ENCODE results near the gene PEX16.
"Not testable (repeated sequence)": the region's sequence is repeated elsewhere in the genome, so short reads cannot be mapped to it uniquely, and the experiment has no call there.

Gene PEX16

DNA sequence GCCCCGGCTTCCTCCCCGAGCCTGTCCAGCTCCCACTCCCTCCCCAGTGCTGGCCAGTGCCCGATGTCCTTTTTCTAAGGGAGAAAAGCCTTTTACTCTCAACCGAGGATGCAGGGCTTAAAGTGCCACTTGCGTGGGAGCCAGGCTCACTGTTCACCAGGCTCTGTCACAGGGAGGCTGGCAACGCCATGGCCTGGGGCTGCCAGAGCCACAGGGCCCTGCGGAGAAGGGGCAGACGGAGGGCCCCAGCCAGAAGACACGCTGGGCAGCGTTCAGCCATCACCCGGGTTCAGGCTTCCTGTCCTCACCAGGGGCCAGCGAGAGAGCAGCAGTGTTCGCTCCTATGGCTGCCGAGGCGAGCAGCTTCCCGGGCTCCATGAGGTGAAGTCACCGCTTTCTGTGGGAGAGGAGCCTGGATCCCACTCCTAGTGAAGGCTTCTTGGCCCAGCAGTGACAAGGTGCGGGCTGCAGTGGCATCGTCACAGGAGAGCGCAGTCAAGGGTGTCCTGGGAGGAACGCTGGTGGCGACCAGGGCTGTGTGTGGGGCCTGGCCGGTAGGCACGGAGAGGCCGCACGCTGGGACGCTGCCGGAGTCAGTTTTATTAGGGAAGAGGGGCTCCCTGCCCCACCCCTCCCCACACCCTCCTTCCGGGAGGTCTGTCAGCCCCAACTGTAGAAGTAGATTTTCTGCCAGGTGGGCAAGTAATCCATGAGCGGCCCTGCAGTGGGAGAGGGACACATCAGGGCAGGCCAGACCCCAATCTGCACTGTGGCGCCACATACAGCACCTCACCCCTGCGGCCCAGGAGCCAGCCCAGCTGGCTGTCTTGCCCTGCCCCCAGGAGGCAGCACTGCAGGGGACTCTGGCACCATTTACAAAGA lies 7.8 kb downstream of the PEX16 start:
- DNase-seq (ENCODE audit: low read depth) = no peak
- H3K4me3 ChIP-seq (ENCODE audit: low read length) = no peak overlapping the region
- TF ChIP-seq, protein P1, sequence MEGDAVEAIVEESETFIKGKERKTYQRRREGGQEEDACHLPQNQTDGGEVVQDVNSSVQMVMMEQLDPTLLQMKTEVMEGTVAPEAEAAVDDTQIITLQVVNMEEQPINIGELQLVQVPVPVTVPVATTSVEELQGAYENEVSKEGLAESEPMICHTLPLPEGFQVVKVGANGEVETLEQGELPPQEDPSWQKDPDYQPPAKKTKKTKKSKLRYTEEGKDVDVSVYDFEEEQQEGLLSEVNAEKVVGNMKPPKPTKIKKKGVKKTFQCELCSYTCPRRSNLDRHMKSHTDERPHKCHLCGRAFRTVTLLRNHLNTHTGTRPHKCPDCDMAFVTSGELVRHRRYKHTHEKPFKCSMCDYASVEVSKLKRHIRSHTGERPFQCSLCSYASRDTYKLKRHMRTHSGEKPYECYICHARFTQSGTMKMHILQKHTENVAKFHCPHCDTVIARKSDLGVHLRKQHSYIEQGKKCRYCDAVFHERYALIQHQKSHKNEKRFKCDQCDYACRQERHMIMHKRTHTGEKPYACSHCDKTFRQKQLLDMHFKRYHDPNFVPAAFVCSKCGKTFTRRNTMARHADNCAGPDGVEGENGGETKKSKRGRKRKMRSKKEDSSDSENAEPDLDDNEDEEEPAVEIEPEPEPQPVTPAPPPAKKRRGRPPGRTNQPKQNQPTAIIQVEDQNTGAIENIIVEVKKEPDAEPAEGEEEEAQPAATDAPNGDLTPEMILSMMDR (conservative IDR thresholded peaks at IDR 0.05; ENCODE audit: low read length) = no peak

DNA sequence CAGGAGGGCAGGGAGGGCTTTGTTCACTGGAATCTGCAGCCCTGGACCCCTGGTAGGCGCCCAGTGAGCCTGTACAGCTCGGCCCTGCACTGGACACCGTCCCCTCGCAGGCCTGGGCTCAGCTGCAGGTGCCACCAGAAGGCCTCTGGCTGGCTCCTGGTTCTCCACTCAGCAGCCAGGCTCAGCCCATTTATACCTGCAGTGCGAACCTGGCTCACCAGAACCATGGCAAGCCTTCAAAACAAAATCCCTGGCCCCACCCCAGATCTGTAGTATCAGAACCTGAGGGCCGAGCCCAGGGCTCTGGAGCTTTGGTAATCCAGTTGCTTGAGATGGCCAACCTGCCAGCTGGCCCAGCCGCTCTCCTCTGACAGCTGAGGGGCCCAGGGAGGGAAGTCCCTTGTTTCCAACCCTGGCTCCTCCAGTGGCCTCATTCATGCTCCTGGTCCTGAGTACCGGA lies 9.7 kb downstream of the PEX16 start:
- no peak for DNase-seq (ENCODE audit: low read depth)
- TF ChIP-seq, protein P1 (conservative IDR thresholded peaks at IDR 0.05; ENCODE audit: low read length) = no peak
- no peak overlapping the region for H3K4me3 ChIP-seq (ENCODE audit: low read length)

- TF ChIP-seq, protein P1 (conservative IDR thresholded peaks at IDR 0.05; ENCODE audit: low read length) = no peak
- DNase-seq (ENCODE audit: low read depth) = no peak
- H3K4me3 ChIP-seq (ENCODE audit: low read length) = no peak within 1 kb of the TSS
These were observed 10.6 kb downstream of the PEX16 start, which contains the start of gene FREY1 for GRCh38 chr11:45906965-45907611. TSS of gene FREY1 (minus strand) at chr11:45907271. CDS start at chr11:45907245, 26 bp downstream.

DNA sequence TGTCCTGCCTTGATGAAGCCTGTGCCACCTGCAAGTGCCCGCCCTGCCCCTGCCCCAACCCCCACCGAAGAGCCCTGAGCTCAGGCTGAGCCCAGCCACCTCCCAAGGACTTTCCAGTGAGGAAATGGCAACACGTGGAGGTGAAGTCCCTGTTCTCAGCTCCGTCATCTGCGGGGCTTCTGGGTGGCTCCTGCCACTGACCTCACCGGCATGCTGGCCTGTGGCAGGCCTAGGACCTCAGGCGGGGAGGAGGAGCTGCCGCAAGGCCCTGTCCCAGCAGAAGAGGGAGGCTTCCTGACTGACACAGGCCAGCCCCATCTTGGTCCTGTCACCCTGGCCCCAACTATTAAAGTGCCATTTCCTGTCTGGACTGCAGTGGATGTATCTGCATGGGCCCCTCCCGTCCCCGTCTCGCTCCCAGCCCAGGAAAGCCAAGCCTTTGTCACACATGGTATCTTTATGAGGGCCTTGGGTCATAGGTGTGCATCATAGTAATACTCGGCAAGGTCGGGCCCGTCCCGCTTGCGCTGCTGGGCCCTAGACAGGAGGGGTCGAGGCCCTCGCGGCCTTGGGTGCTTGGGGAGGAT lies 11.5 kb downstream of the PEX16 start:
- TF ChIP-seq, protein P1 (conservative IDR thresholded peaks at IDR 0.05; ENCODE audit: low read length) = no peak
- DNase-seq (ENCODE audit: low read depth) = no peak
- no peak overlapping the region for H3K4me3 ChIP-seq (ENCODE audit: low read length)

DNA sequence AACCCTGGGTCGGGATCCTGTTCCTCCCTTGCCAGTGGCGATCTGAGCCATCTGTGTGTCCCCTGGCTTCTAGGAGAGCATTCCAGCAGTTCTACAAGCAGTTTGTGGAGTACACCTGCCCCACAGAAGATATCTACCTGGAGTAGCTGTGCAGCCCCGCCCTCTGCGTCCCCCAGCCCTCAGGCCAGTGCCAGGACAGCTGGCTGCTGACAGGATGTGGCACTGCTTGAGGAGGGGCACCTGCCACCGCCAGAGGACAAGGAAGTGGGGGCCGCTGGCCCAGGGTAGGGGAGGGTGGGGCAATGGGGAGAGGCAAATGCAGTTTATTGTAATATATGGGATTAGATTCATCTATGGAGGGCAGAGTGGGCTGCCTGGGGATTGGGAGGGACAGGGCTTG lies 12.1 kb downstream of the PEX16 start:
- not testable (repeated sequence) for DNase-seq (ENCODE audit: low read depth); H3K4me3 ChIP-seq (ENCODE audit: low read length)

DNA sequence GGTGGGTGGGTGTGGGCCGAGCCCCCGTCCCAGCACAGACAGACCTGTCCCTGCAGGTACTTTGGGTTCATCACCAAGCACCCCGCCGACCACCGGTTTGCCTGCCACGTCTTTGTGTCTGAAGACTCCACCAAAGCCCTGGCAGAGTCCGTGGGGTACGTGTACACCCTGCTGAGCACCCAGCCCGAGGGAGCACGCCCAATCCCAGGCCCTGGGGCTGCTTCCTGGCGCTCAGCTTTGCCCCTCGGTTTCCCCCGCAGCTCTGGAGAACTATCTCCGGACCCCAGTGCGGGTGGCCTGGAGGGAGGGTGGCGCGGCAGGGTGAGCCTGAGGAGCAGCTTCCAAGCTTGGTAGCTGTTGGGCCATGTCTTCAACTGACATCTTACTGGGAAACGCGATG lies 12.6 kb downstream of the PEX16 start:
- TF ChIP-seq, protein P1 (conservative IDR thresholded peaks at IDR 0.05; ENCODE audit: low read length) = no peak
- H3K4me3 ChIP-seq (ENCODE audit: low read length) = no peak overlapping the region
- DNase-seq (ENCODE audit: low read depth) = no peak

- no peak for DNase-seq (ENCODE audit: low read depth)
- no peak overlapping the region for H3K4me3 ChIP-seq (ENCODE audit: low read length)
- TF ChIP-seq, protein P1 (conservative IDR thresholded peaks at IDR 0.05; ENCODE audit: low read length) = no peak
These were observed 13.3 kb downstream of the PEX16 start for GRCh38 chr11:45904309-45904915.

All from AG10803 (cell line).